Tibial artery (tissue), 4 donors: ENCODE data around the gene GNG13.

ENCODE experiments used
- DNase-seq, 2 donors: peaks; one replicate each; pipeline ENCODE4 v3.0.0-alpha.2; 2019
- H3K27ac ChIP-seq, 2 donors: fragments of 200-600 bp; sonication (generic) in 1 of 2; 1 replicate in 1 of 2; 2 replicates in 1 of 2; pipeline ENCODE4 v1.5.1; 2018 to 2019; ENCODE audit warnings: mild to moderate bottlenecking in 1 of 2
- H3K27me3 ChIP-seq, 2 donors: fragments of 200-600 bp; sonication (generic) in 1 of 2; one replicate each; pipeline versions ENCODE4 v1.5.1 to v1.6.0; 2016 to 2019
- H3K36me3 ChIP-seq, 3 donors: fragments of 200-600 bp; sonication (generic) in 2 of 3; one replicate each; pipeline ENCODE4 v1.5.1; 2016 to 2019; ENCODE audit warnings: mild to moderate bottlenecking in 2 of 3
- H3K4me1 ChIP-seq, 4 donors: fragments of 200-600 bp; sonication (generic) in 2 of 4; 1 replicate in 3 of 4; 2 replicates in 1 of 4; pipeline ENCODE4 v1.5.1; 2016 to 2019
- H3K4me3 ChIP-seq, 2 donors: fragments of 200-600 bp; sonication (generic) in 1 of 2; 1 replicate in 1 of 2; 2 replicates in 1 of 2; pipeline ENCODE4 v1.5.1; 2018 to 2019; ENCODE audit warnings: mild to moderate bottlenecking in 2 of 2
- H3K9me3 ChIP-seq, 3 donors: fragments of 200-600 bp; sonication (generic) in 1 of 3; one replicate each; pipeline ENCODE4 v1.5.1; 2016 to 2019
- intact Hi-C: fragments of 100-400 bp; cut with DNase I; formaldehyde crosslinking; loops from one replicate; pipeline ENCODE4 v1.15.0; 2023; ENCODE audit warnings: low total_unique reads
- TF ChIP-seq, protein P1 (sequence below), 2 experiments: fragments of 200-600 bp in 1 of 2; fragments of 450-650 bp in 1 of 2; IDR thresholded peaks; one replicate each; pipeline ENCODE4 v1.5.1; 2017 to 2019; ENCODE audit warnings: antibody characterized with exemption in 2 of 2, mild to moderate bottlenecking in 1 of 2, moderate library complexity in 1 of 2

The GNG13 gene

GRCh38 chr16:805474-805873, 4.9 kb upstream of the GNG13 start:
- peaks cover 0 to 43% of the 10 kb centered on the region in 2 donors for H3K27me3 ChIP-seq
- intact Hi-C loops, result no loop called here
- H3K9me3 ChIP-seq, result no peaks in the 10 kb centered on the region
- no peak overlapping the region for H3K27ac ChIP-seq
- no peak for DNase-seq
- H3K4me3 ChIP-seq, result no peak overlapping the region
- no peaks in the 10 kb centered on the region for H3K36me3 ChIP-seq
- TF ChIP-seq, protein P1, sequence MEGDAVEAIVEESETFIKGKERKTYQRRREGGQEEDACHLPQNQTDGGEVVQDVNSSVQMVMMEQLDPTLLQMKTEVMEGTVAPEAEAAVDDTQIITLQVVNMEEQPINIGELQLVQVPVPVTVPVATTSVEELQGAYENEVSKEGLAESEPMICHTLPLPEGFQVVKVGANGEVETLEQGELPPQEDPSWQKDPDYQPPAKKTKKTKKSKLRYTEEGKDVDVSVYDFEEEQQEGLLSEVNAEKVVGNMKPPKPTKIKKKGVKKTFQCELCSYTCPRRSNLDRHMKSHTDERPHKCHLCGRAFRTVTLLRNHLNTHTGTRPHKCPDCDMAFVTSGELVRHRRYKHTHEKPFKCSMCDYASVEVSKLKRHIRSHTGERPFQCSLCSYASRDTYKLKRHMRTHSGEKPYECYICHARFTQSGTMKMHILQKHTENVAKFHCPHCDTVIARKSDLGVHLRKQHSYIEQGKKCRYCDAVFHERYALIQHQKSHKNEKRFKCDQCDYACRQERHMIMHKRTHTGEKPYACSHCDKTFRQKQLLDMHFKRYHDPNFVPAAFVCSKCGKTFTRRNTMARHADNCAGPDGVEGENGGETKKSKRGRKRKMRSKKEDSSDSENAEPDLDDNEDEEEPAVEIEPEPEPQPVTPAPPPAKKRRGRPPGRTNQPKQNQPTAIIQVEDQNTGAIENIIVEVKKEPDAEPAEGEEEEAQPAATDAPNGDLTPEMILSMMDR (IDR thresholded peaks at IDR 0.05), result no peak
- H3K4me1 ChIP-seq, result peaks cover 0 to 18% (median 7%) of the 10 kb centered on the region in 4 donors

- Histone ChIP-seq H3K36me3 (no peaks in the 10 kb centered on the region), H3K9me3 (no peaks in the 10 kb centered on the region), H3K4me1 (peaks cover 0 to 18% (median 9%) of the 10 kb centered on the region in 4 donors), H3K27me3 (peaks cover 0 to 47% of the 10 kb centered on the region in 2 donors), H3K27ac (no peak overlapping the region), H3K4me3 (no peak overlapping the region)
- TF ChIP-seq, protein P1 (IDR thresholded peaks at IDR 0.05), result no peak
- DNase-seq, result no peak
- intact Hi-C loops, result no loop called here
These were observed 3.9 kb upstream of the GNG13 start for GRCh38 chr16:804193-805048.

DNA sequence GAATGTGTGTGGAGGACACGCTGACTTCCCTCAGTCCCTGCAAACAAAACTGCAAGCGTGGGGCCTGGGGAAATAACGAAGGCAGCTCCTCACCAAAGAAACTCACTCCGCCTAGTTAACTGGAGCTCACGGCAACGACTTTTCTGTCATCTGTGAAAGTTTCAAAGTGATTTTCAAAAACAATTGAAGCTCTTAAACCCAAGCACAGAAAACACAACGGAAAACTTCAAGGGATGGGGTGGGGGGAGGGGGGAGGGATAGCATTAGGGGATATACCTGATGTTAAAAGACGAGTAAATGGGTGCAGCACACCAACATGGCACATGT, 3.2 kb upstream of the GNG13 start:
- Histone ChIP-seq H3K4me3 (no peak overlapping the region), H3K27ac (no peak overlapping the region), H3K4me1 (peaks cover 0 to 17% (median 9%) of the 10 kb centered on the region in 4 donors), H3K27me3 (peaks cover 0 to 52% of the 10 kb centered on the region in 2 donors), H3K9me3 (no peaks in the 10 kb centered on the region), H3K36me3 (no peaks in the 10 kb centered on the region)
- intact Hi-C loops, result no loop called here
- TF ChIP-seq, protein P1 (IDR thresholded peaks at IDR 0.05), result no peak
- no peak for DNase-seq

GRCh38 chr16:802914-803753, 2.6 kb upstream of the GNG13 start:
- Histone ChIP-seq H3K4me3 (no peak overlapping the region), H3K9me3 (no peaks in the 10 kb centered on the region), H3K27ac (no peak overlapping the region), H3K27me3 (peaks cover 0 to 57% of the 10 kb centered on the region in 2 donors), H3K4me1 (peaks cover 0 to 12% (median 6%) of the 10 kb centered on the region in 4 donors), H3K36me3 (no peaks in the 10 kb centered on the region)
- TF ChIP-seq, protein P1 (IDR thresholded peaks at IDR 0.05), result no peak
- DNase-seq, result no peak
- intact Hi-C loops, result no loop called here

DNA sequence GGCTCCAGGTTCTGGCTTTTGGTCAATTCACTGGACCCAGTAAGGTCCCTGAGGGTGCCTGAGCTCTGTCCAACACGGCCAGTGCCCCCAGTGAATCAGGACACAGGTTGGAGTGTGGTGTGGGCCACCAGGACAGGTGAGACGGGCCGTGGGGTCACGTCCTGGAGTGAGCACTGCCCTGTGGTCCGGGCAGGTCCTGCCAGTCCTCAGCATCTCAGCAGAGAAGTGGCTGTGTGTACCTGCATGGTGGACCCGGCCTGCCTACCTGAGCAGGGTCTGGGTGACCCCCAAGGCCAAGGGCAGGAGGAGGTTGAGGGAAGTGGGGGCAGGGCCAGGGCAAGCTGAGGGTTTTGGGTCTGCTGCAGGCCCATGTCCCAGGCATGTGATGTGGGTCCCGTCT, 1.9 kb upstream of the GNG13 start:
- no peaks in the 10 kb centered on the region for H3K9me3 ChIP-seq
- H3K4me1 ChIP-seq, result peaks cover 0 to 9% (median 4%) of the 10 kb centered on the region in 4 donors
- intact Hi-C loops, result no loop called here
- no peak for DNase-seq
- TF ChIP-seq, protein P1 (IDR thresholded peaks at IDR 0.05), result no peak
- no peaks in the 10 kb centered on the region for H3K36me3 ChIP-seq
- no peak overlapping the region for H3K27ac ChIP-seq
- no peak overlapping the region for H3K4me3 ChIP-seq
- peaks cover 0 to 64% of the 10 kb centered on the region in 2 donors for H3K27me3 ChIP-seq
